H9 (cell line): ENCODE results near the gene RGR. TPM values are rescaled to one million over a fixed set of nuclear protein-coding genes. Genes with fewer than 3 reads are reported as not detected.

ENCODE experiments used
- DNase-seq: peaks from one replicate; pipeline ENCODE4 v3.0.0-alpha.2; 2017
- H2AFZ ChIP-seq: one replicate; pipeline ENCODE4 v1.6.1; 2013; ENCODE audit warnings: mild to moderate bottlenecking, low read length, control low read depth, moderate library complexity
- H2AK5ac ChIP-seq: 2 replicates; pipeline ENCODE4 v1.6.1; 2013; ENCODE audit warnings: low read length, control low read depth, mixed read lengths; ENCODE audit not compliant: insufficient read length
- H2BK120ac ChIP-seq: one replicate; pipeline ENCODE4 v1.6.1; 2013; ENCODE audit warnings: low read depth, mild to moderate bottlenecking, low read length, control low read depth, inconsistent platforms; ENCODE audit not compliant: poor library complexity, severe bottlenecking
- H2BK12ac ChIP-seq: 2 replicates; pipeline ENCODE4 v1.6.1; 2013; ENCODE audit warnings: low read length, control low read depth, mixed read lengths, low read depth; ENCODE audit not compliant: insufficient read length
- H2BK15ac ChIP-seq: 2 replicates; pipeline ENCODE4 v1.6.1; 2013; ENCODE audit warnings: low read depth, low read length, control low read depth
- H2BK20ac ChIP-seq: one replicate; pipeline ENCODE4 v1.6.1; 2013; ENCODE audit warnings: low read depth, mild to moderate bottlenecking, low read length, control low read depth, inconsistent platforms; ENCODE audit not compliant: poor library complexity, severe bottlenecking
- H2BK5ac ChIP-seq: 2 replicates; pipeline ENCODE4 v1.6.1; 2013; ENCODE audit warnings: low read length, control low read depth, mixed read lengths; ENCODE audit not compliant: insufficient read length
- H3K14ac ChIP-seq: 2 replicates; pipeline ENCODE4 v1.6.1; 2013; ENCODE audit warnings: low read length, control low read depth; ENCODE audit not compliant: insufficient read depth
- H3K18ac ChIP-seq: 2 replicates; pipeline ENCODE4 v1.6.1; 2013; ENCODE audit warnings: low read depth, mild to moderate bottlenecking, mixed read lengths, low read length, control low read depth; ENCODE audit not compliant: insufficient read length
- H3K23ac ChIP-seq: 2 replicates; pipeline ENCODE4 v1.6.1; 2013; ENCODE audit warnings: low read length, control low read depth, mixed read lengths, low read depth; ENCODE audit not compliant: insufficient read length
- H3K23me2 ChIP-seq: 2 replicates; pipeline ENCODE4 v1.6.1; 2013; ENCODE audit warnings: low read depth, mild to moderate bottlenecking, mixed read lengths, low read length, control low read depth; ENCODE audit not compliant: insufficient read length, poor library complexity, severe bottlenecking
- H3K27ac ChIP-seq: 2 replicates; pipeline ENCODE4 v1.5.1; 2013; ENCODE audit warnings: low read length, control low read depth, mixed read lengths, low read depth; ENCODE audit not compliant: insufficient read length
- H3K27me3 ChIP-seq: 2 replicates; pipeline ENCODE4 v1.6.1; 2013; ENCODE audit warnings: low read length, control low read depth, inconsistent platforms; ENCODE audit not compliant: insufficient read depth
- H3K4ac ChIP-seq: 2 replicates; pipeline ENCODE4 v1.6.1; 2013; ENCODE audit warnings: low read depth, mild to moderate bottlenecking, control low read depth, inconsistent platforms, low read length, moderate library complexity
- H3K4me1 ChIP-seq: 2 replicates; pipeline ENCODE4 v1.6.1; 2013; ENCODE audit warnings: low read length, control low read depth, inconsistent platforms; ENCODE audit not compliant: insufficient read depth
- H3K4me2 ChIP-seq: 2 replicates; pipeline ENCODE4 v1.6.1; 2013; ENCODE audit warnings: low read length, control low read depth, mixed read lengths; ENCODE audit not compliant: insufficient read length, insufficient read depth
- H3K56ac ChIP-seq: 2 replicates; pipeline ENCODE4 v1.6.1; 2013; ENCODE audit warnings: low read depth, mild to moderate bottlenecking, mixed read lengths, low read length, control low read depth; ENCODE audit not compliant: insufficient read length
- H3K79me1 ChIP-seq: 2 replicates; pipeline ENCODE4 v1.6.1; 2013; ENCODE audit warnings: low read depth, mild to moderate bottlenecking, moderate library complexity, low read length, control low read depth, inconsistent platforms; ENCODE audit not compliant: insufficient read depth, poor library complexity, severe bottlenecking
- H3K79me2 ChIP-seq: 2 replicates; pipeline ENCODE4 v1.6.1; 2013; ENCODE audit warnings: low read length, control low read depth, inconsistent platforms; ENCODE audit not compliant: insufficient read depth
- H3K9ac ChIP-seq: 2 replicates; pipeline ENCODE4 v1.6.1; 2013; ENCODE audit warnings: low read length, control low read depth, mixed read lengths; ENCODE audit not compliant: insufficient read length; ENCODE audit errors: extremely low read depth
- H3K9me3 ChIP-seq: one replicate; pipeline ENCODE4 v1.6.1; 2013; ENCODE audit warnings: low read depth, low read length, inconsistent platforms; ENCODE audit not compliant: control insufficient read depth
- H3T11ph ChIP-seq: one replicate; pipeline ENCODE4 v1.6.1; 2013; ENCODE audit warnings: mild to moderate bottlenecking, low read length, control low read depth, inconsistent platforms
- H4K20me1 ChIP-seq: one replicate; pipeline ENCODE4 v1.6.1; 2013; ENCODE audit not compliant: control insufficient read depth, insufficient read length, insufficient read depth
- H4K5ac ChIP-seq: 2 replicates; pipeline ENCODE4 v1.6.1; 2013; ENCODE audit warnings: low read depth, mild to moderate bottlenecking, mixed read lengths, low read length, control low read depth; ENCODE audit not compliant: insufficient read length
- H4K8ac ChIP-seq: replicated peaks from 2 replicates; pipeline ENCODE4 v1.6.1; 2013; ENCODE audit warnings: low read length, control low read depth, mixed read lengths, low read depth; ENCODE audit not compliant: insufficient read length
- H4K91ac ChIP-seq: 2 replicates; pipeline ENCODE4 v1.6.1; 2013; ENCODE audit warnings: low read depth, mild to moderate bottlenecking, moderate library complexity, mixed read lengths, low read length, control low read depth; ENCODE audit not compliant: insufficient read length
- H3K27ac Mint-ChIP-seq, 3 experiments: 2 replicates in 2 of 3; 3 replicates in 1 of 3; pipeline ENCODE4 v1.8.0; 2020 to 2021; ENCODE audit warnings: mixed read lengths in 3 of 3, mild to moderate bottlenecking in 1 of 3, moderate library complexity in 1 of 3
- H3K27me3 Mint-ChIP-seq: 2 replicates; pipeline ENCODE4 v1.8.0; 2021; ENCODE audit warnings: low read depth, mild to moderate bottlenecking, moderate library complexity, mixed read lengths
- H3K36me3 Mint-ChIP-seq, 3 experiments: 2 replicates in 2 of 3; 3 replicates in 1 of 3; pipeline ENCODE4 v1.8.0; 2020 to 2021; ENCODE audit warnings: low read depth in 3 of 3, mixed read lengths in 3 of 3; ENCODE audit not compliant: insufficient read depth in 1 of 3
- H3K4me1 Mint-ChIP-seq, 2 experiments: 2 replicates each; pipeline ENCODE4 v1.8.0; 2020; ENCODE audit warnings: mixed read lengths in 2 of 2
- H3K4me3 Mint-ChIP-seq, 2 experiments: 2 replicates in 1 of 2; 3 replicates in 1 of 2; pipeline ENCODE4 v1.8.0; 2020 to 2021; ENCODE audit warnings: mild to moderate bottlenecking in 2 of 2, mixed read lengths in 2 of 2, moderate library complexity in 1 of 2
- H3K9me3 Mint-ChIP-seq, 2 experiments: 2 replicates in 1 of 2; 3 replicates in 1 of 2; pipeline ENCODE4 v1.8.0; 2020; ENCODE audit warnings: mild to moderate bottlenecking in 2 of 2, mixed read lengths in 2 of 2, moderate library complexity in 1 of 2
- CTCF ChIP-seq: fragments of 200-600 bp; sonication (generic); conservative IDR thresholded peaks from 3 replicates; pipeline ENCODE4 v1.8.0; 2021; ENCODE audit warnings: antibody characterized with exemption, mild to moderate bottlenecking
- WGBS: extraction: QIAGEN DNeasy Blood & Tissue Kit; methylation state at CpG from one replicate; pipeline ENCODE4 v1.1.7; 2013; ENCODE audit warnings: missing lambda C conversion rate, low lambda C conversion rate, mixed read lengths; ENCODE audit not compliant: insufficient read length; ENCODE audit errors: extremely low coverage; 5-methylcytosine and 5-hydroxymethylcytosine counted together
- total RNA-seq: library from RNA; stranded (reverse); gene quantifications from 2 replicates; pipeline ENCODE4 v1.2.1, GENCODE V29; 2021

The RGR gene
- total RNA-seq, 1 experiment from 2014 or later: not detected

GRCh38 chr10:84226616-84227015 is 18.2 kb upstream of the RGR start:
- no peak overlapping the region for H3K4me2 ChIP-seq
- no peak overlapping the region for H3K4ac ChIP-seq
- H3K9me3 ChIP-seq: no peaks in the 10 kb centered on the region
- H3T11ph ChIP-seq: no peak overlapping the region
- no peaks in the 10 kb centered on the region for H3K23me2 ChIP-seq
- Mint-ChIP-seq H3K36me3 (no peaks in the 10 kb centered on the region; a peak in 1 of 7 replicates), H3K27ac (no peak overlapping the region), H3K27me3 (peaks cover 46% of the 10 kb centered on the region), H3K4me3 (no peak overlapping the region), H3K4me1 (no peaks in the 10 kb centered on the region), H3K9me3 (no peaks in the 10 kb centered on the region)
- no peak overlapping the region for H4K5ac ChIP-seq
- no peak overlapping the region for H3K56ac ChIP-seq
- H3K9ac ChIP-seq: no peak overlapping the region
- no peak overlapping the region for H2AK5ac ChIP-seq
- H2BK120ac ChIP-seq: no peak overlapping the region
- no peaks in the 10 kb centered on the region for H3K79me2 ChIP-seq
- no peaks in the 10 kb centered on the region; the same call in 1 of the 2 replicates for H3K27me3 ChIP-seq
- H2BK15ac ChIP-seq: no peak overlapping the region
- H3K18ac ChIP-seq: no peak overlapping the region
- no peak overlapping the region for H2BK12ac ChIP-seq
- H4K91ac ChIP-seq: no peak overlapping the region
- H3K4me1 ChIP-seq: no peaks in the 10 kb centered on the region
- WGBS: no CpG with 5 or more reads among the region's 3 CpGs
- DNase-seq: no peak
- no peaks in the 10 kb centered on the region for H3K79me1 ChIP-seq
- no peak overlapping the region for H3K27ac ChIP-seq
- no peak overlapping the region for H2BK5ac ChIP-seq
- TF ChIP-seq CTCF: no peak
- no peak overlapping the region for H3K23ac ChIP-seq
- H4K8ac ChIP-seq: no peak overlapping the region
- H3K14ac ChIP-seq: no peak overlapping the region
- no peak overlapping the region for H2BK20ac ChIP-seq
- no peaks in the 10 kb centered on the region for H4K20me1 ChIP-seq
- H2AFZ ChIP-seq: no peak overlapping the region
